GM12801 (cell line): ENCODE measurements around the gene VIPR2.

Source experiments
- CTCF ChIP-seq: IDR thresholded peaks from one replicate; pipeline ENCODE4 v1.5.1; 2011; ENCODE audit warnings: control low read depth; ENCODE audit not compliant: insufficient read length; ENCODE audit errors: extremely low read depth

The VIPR2 gene

GRCh38 chr7:159048656-159049055, 96.0 kb downstream of the VIPR2 start:
- TF ChIP-seq CTCF = no peak

GRCh38 chr7:159047536-159047935, 97.1 kb downstream of the VIPR2 start:
- no peak for TF ChIP-seq CTCF

- TF ChIP-seq CTCF = no peak
Observed at GRCh38 chr7:159046300-159046699, 98.4 kb downstream of the VIPR2 start.

GRCh38 chr7:159045839-159046238, 98.8 kb downstream of the VIPR2 start:
- no peak for TF ChIP-seq CTCF

- no peak for TF ChIP-seq CTCF
Observed at GRCh38 chr7:159042581-159043101, 102.0 kb downstream of the VIPR2 start.

GRCh38 chr7:159042103-159042502, 102.6 kb downstream of the VIPR2 start:
- no peak for TF ChIP-seq CTCF

GRCh38 chr7:159040912-159041711, 103.6 kb downstream of the VIPR2 start:
- TF ChIP-seq CTCF = no peak
